ENCODE results near the gene MT1A.

GRCh38 chr16:56593573-56594291, 44.7 kb upstream of the MT1A start:
- TF ChIP-seq CTCF (conservative IDR thresholded peaks at IDR 0.05) (no peak), ZFX (IDR thresholded peaks at IDR 0.05) (no peak)
